Fibroblast of skin of left quadriceps (primary cell): ENCODE data around the gene ADAM8.
"Not testable (repeated sequence)": the region's sequence is repeated elsewhere in the genome, so short reads cannot be mapped to it uniquely, and the experiment has no call there.

Source experiments
- DNase-seq, 2 experiments: peaks; one replicate each; pipeline ENCODE4 v3.0.0-alpha.2; 2013; ENCODE audit warnings: low read depth in 2 of 2

The ADAM8 gene

DNA sequence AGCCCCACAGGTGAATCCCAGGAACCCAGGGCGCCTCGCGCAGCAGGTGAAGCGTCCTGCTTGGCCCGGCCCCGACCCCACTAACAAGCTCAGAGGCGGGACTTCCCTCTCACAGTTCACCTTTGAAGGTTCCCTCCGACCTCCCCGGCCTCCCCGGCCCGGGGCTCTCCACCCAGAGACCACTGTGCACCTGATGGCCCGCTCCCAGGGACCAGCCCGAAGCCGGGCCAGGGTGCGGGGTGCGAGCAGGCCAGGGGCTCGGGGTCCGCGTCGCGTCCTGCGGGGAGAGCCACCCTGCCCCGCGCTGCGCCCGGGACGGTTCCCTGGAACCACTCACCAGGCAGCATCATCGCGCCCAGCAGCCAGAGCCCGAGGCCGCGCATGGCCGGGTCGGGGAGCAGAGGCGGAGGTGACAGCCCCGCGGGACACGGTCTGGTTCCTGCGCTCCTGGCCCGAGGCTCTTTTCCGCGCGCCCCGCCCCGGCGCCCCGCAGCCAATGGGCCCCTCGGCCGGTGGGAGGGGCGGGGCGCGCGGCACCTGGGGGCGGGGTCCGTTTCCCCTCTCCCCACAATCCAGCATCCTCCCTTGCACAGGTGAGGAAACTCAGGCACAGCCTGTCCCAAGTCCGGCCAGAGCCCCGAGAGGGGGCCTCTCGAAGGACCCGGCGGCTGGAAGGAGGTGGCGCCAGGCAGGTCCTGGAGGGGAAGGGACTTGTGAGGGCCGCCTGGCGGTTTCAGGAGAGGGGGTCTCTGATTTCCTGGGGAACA, at the start of gene ADAM8:
ADAM8 (minus strand) TSS at position 434 of the 767 bp plus-strand sequence; CDS start at position 383, 51 bp downstream.
- no peak for DNase-seq

DNA sequence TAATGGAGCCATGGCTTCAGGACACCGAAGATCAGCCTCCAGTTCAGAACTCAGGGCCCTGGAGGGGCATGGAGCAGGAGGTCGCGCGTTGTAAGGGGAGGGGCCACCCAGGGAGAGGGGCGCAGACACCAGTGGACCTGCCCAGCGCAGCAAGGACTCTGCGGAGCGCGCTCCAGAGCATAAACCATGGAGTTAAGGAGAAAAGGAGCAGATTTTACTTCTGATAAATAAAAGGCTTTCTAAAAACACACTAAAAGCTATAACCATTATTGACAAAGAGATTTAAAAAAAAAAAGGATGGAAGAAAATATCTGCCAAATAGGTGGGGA, 49.5 kb upstream of the ADAM8 start:
- no peak for DNase-seq

DNA sequence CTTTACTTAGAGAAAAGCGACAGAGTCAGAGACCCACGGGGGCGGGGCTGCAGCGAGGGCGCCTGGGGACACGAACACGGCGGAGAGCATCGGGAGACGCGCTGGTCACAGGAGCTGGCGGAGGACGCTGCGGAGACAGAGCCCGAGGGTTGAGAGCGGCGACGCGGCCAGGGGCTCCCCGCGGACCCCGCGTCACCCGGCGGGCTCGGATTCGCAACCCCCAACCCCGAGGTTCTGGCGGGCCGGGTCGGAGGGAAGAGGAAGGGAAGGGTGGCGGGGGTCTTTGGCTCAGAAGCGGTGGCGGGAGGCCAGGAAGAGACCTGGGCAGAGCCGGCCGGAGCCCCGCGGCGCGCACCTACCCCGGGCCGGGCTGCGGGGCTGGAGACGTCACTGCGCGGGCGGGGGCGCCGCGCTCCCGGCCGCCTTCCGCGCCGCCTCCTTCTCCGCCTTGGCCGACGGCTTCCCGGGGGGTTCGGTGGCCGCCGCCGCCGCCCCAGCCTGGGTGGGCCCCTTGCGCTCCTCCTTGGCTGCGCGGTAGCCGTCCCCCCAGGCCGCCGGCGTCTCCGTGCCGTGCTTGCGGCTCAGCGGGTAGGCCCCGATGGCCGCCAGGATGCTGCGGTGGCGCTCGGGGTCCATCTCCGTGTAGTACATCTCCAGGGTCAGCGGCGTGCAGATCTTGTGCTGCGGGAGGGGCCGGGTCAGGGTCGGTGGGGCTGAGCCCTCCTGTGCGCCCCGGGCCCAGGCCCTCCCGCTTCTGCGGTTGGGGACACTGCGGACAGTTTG, 49.0 kb upstream of the ADAM8 start:
- no peak for DNase-seq

DNA sequence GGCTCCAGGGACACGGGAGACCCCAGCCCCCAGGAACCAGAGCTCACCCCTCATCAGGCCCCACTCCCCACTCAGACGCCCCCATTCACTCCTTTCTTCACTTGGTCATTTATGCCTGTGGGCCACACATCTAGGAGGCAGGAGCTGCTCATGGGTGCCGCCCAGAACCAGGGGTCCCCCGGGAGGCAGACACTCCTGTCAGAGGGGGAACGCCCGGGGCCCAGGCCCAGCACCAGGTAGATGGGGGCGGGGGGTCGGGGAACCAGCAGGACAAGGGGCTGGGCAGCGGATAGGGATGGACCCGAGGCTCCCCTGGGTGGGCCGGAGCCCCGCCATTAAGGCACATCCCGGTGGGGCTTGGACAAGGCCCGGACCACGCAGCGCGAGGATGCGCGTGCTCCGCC, 48.2 kb upstream of the ADAM8 start:
- no peak for DNase-seq

DNA sequence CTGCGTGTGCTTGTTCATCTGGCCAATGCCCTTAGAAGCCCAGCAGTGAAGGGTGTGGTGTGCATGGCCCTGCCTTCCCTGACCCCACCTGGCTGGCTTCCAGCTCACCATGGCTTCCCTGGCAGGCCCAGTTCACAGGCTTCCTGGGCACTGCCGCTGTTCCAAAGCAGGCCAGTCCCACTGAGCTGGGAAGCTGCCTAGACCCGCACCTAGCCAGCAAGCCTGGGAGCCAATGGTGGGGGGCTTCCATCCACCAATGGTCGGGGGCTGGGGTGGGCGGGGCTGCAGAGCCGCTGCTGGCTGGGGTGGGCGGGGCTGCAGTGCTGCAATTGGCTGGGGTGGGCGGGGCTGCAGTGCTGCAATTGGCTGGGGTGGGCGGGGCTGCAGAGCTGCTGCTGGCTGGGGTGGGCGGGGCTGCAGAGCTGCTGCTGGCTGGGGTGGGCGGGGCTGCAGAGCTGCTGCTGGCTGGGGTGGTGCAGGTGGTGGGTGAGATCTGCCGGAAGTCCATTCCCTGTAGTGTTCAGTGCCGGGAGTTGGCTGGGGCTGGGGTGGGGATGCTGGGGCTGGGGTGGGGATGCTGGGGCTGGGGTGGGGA, 47.6 kb upstream of the ADAM8 start:
- DNase-seq, result no peak

DNA sequence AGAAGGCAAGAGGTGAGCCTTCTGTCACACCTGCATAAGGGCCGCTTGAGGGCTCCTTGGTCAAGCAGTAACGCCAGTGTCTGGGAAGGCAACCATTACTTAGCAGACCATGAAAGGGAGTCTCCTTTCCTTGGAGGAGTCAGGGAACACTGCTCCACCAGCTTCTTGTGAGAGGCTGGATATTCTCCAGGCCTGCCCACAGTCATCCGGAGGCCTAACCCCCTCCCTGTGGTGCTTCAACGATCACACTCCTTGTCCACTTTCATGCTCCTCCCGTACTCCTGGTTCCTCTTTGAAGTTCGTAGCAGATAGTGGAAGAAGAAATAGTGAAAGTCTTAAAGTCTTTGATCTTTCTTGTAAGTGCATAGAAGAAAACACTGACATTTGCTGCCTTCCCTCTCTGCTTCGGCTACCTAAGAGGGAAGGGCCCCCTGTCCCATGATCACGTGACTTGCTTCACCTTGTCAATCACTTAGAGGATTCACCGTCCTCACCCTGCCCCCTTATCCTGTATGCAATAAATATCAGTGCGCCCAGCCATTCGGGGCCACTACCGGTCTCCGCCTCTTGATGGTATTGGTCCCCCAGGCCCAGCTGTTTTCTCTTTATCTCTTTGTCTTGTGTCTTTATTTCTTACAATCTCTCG, 45.5 kb upstream of the ADAM8 start:
- not testable (repeated sequence) for DNase-seq

DNA sequence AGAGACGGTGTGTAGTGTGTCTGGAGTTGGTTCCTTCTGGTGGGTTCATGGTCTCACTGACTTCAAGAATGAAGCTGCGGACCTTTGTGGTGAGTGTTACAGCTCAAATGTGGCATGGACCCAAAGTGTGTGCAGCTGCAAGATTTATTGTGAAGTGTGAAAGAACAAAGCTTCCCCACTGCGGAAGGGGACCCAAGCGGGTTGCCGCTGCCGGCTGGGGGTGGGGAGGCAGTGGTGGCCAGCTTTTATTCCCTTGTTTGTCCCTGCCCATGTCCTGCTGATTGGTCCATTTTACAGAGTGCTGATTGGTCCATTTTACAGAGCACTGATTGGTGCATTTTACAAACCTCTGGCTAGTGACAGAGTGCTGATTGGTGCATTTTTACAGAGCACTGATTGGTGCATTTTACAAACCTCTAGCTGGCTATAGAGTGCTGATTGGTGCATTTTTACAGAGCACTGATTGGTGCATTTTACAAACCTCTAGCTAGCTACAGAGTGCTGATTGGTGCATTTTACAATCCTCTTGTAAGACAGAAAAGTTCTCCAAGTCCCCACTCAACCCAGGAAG, 44.3 kb upstream of the ADAM8 start:
- DNase-seq, result not testable (repeated sequence)

DNA sequence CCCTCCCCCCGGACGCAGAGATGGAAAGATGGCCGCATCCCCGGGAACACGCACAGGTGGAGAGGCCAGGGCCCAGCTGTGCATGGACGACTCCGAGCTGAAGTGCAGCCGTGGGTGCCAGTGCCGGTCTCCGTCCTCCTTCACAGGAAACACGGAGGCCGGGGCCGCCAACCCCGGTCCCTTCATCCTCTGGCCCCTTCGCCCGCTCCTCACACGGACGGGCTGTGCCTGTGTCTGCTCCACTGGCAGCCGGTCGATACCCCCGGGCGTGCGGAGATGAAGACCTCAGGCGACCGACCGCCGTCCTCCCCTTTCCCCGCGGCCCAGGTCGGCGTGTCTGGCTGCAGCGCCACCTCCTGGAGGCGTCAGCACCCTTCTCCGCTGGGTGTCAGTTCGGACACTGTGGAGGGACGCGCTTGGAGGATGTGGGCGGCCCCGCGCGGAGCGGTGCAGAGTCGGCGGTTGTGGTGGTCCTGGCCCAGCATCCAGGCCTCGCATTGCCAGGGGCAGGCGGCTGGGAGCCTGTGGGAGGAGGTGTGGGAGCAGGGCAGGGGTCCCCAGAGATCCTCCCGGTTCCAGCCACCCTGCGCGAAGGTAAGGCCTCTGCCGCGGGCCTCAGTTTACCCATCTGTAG, 41.9 kb upstream of the ADAM8 start:
- DNase-seq, result no peak

DNA sequence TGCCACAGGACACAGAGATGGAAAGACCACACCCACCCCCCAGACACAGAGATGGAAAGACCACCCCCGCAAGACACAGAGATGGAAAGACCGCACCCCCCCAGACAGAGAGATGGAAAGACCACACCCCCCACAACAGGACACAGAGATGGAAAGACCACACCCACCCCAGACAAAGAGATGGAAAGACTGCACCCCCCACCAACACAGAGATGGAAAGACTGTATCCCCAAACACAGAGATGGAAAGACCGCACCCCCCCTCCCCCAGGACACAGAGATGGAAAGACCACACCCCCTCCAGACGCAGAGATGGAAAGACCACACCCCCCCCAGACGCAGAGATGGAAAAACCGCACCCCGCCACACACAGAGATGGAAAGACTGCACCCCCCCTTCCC, 40.1 kb upstream of the ADAM8 start:
- DNase-seq, result no peak

DNA sequence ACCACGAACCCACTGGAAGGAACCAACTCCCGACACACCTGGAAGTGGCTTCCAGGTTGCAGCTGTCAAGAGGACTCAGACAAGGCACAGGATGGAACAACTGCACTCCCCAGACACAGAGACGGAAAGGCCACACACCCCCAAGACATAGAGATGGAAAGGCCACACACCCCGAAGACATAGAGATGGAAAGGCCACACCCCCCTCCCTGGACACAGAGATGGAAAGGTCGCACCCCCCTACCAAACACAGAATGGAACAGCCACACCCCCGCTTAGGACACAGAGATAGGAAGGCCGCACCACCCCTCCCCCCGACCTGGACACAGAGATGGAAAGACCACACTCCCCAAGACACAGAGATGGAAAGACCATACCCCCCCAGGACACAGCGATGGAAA, 39.6 kb upstream of the ADAM8 start:
- no peak for DNase-seq

DNA sequence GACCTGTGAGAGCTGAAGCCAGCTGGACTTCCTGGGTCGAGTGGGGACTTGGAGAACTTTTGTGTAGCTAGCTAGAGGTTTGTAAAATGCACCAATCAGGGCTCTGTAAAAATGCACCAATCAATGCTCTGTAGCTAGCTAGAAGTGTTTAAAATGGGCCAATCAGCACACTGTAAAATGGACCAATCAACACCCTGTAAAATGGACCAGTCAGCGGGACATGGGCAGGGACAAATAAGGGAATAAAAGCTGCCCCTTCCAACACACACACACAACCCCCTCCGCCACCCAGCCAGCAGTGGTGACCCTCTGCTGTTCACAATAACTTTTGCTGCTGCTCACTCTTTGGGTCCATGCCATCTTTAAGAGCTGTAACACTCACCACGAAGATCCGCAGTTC, 39.2 kb upstream of the ADAM8 start:
- no peak for DNase-seq

DNA sequence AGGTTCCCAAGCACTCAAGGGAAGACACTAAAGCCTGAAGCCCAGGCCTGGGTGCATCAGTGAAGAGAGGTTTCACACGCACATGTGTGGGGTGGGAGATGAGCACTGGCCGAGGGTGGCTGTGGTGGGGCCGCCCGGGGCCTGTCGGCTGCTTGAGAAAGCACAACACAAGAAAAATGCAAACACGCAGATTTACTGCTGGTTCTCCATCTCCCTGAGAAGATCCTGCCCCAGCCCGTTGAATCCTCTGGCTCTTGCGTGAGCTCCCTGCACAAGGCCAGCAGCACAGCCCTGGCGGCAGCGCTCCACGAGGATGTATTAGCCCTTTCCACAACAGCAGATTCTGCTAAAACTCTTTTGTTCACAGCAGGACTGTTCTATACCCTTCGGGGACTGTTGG, 38.2 kb upstream of the ADAM8 start:
- DNase-seq, result no peak

DNA sequence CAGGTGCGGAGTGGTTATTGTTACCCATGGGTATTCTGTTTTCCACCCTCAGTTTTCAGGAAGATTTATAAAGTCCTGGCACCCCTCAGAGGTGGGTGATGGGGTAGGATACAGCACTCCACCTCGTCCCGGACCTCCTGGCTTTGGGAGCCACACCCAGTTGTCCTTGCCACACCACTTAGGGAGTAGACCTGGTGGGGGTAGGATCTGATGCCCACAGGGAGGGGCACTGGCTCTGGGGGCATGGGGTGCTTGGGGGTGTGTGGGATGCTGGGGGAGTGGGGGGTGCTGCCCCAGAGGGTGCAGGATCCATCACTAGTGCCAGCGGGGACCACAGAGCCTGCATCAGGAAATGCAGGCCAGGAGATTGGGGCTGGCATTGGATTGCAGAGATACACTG, 36.5 kb upstream of the ADAM8 start:
- DNase-seq, result no peak

DNA sequence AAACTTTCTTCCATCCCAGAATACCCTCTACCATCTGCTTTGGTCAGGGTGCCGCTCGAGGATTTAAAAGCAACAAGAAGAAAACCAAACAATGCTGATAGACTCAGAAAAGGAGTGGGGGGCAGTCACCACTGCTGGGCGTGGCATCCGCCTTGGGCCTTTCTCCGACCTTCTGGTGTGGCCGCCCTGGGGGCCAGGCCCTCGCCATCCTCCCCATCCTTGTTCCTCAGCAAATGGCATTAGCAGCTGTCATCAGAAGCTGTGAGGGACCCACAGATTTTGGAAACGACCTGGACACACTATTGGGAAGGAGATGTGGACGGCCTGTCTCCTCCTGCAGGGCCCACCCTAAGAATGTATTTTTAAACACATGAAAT, 36.1 kb upstream of the ADAM8 start:
- DNase-seq, result no peak

DNA sequence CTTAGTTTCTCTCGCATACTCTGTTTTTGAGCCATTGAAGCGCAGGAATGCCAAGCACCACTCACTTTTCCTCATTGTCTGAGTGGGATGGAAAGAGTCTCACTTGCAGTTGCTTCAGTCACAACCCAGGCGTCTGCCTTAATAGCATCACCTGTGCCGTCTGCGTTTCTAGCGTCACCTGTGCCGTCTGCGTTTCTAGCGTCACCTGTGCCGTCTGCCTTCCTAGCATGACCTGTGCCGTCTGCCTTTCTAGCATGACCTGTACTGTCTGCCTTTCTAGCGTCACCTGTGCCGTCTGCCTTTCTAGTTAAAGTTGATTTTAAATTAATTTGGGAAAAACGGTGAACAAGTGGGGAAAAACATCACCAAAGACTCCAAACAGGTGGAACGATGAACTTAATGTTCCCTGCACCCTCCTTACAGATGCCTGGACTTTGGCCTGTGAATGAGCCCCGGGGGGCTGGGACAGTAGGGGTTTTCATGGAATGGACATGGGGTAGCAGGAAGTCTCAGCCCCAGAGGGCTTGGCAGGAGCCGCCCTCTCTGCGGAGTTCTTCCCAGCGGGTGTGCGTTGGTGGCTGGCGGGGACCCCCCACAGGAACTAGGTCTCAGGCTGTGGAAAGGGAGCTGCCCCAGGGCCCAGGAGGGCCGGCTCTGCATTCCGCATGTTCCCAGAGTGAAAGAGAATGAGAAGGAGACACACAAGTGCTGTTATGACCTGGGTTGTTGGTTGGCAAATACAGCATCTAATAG, 35.5 kb upstream of the ADAM8 start:
- no peak for DNase-seq

DNA sequence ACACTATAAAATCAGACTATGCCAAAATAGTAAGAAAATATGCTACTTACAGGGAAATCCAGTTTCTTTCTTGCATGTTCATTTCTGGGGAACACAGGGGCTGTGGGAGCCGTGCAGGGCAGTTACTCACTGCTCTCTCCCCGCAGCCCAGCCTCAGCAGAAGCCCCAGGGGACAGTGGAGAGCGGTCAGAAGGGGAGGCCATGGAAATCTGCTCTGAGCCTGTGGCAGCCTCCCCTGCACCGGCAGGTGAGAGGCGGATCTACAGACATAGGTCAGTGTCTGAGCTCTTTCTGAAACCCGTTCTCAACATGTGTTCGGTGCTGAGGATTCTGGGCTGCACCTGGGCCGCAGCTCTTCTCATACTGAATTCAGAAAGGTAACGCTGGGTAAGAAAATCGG, 34.9 kb upstream of the ADAM8 start:
- no peak for DNase-seq

DNA sequence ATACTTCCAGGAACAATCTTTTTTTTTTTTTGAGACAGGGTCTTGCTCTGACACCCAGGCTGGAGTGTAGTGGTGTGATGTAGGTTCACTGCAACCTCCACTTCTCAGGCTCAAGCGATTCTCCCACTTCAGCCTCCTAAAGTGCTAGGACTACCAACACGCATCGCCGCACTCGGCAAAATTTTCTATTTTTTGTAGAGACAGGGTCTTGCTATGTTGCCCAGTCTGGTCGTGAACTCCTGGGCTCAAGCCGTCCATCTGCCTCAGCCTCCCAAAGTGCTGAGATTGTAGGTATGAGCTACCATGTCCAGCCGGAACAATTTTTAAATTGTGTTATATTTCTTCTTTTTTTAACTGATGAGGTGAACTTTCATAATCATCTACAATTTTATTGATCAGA, 34.1 kb upstream of the ADAM8 start:
- DNase-seq, result no peak

DNA sequence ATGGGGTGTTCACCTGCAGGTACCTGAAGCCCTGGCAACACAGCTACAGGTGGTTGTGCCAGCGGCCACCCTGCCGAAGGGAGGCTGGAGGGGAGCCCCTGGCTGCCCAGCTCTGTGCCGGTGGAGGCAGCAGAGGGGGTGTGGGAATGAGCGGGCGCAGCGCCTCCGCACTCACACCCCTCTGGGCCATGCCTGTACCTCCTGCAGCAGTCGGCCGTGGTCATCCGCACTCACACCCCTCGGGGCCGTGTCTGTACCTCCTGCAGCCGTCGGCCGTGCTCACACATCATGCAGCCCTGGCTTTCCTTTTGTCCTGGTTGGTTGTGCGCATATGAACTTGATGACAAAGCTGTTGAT, 33.7 kb upstream of the ADAM8 start:
- no peak for DNase-seq

DNA sequence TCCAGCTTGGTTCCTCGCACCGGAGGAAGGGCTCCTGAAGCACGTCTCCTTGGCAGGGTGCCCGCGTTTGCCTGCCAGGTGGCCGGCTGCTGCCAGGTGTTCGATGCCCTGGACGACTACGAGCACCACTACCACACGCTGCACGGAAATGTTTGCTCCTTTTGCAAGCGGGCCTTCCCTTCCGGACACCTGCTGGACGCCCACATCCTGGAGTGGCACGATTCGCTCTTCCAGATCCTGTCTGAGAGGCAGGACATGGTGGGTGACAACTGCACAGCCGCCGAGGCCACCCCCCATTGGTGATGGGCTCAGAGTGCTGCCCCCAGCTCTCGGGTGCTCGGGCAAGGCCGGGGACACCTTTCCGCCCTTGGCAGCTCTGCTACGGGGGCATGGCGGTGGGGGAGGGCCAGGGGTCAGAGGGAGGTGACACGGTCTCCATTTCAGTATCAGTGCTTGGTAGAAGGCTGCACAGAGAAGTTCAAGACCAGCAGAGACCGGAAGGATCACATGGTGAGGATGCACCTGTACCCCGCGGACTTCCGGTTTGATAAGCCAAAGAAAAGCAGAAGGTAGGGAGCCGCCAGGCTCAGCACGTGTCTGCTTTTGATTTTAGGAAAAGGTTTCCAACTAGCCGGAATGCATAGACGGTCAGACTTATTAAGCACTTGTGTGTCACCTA, 33.2 kb upstream of the ADAM8 start:
- DNase-seq, result no peak

DNA sequence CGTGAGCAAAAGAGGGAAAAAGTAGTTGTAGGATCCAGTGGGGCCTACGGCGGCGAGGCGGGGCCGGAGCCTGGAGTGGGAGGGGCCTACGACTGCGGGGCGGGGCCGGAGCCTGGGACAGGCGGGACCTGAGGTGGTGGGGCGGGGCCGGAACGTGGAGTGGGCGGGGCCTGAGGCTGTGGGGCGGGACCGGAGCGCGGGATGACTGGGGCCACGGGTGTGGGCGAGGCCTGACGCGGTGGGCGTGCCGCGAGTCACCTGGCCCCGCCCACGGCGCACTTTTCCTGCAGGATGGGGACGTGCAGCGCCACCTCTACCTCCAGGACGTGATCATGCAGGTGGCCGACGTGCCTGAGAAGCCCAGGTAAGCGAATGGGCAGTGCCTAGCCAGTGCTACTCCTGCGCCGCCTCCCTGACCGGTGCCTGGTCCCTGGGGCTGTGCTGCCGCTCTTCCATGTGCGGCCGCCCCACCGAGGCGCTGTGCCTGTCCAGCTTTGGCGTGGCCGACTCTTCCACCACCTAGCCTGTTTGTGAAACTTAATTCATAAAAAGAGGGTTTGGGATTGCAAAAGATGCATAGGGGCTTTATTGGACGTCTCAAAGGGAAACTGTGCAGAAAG, 32.5 kb upstream of the ADAM8 start:
- peak; percentile 71 to 75 for DNase-seq
